PC-9 (cell line): ENCODE results near the gene RUBCN.

Source experiments
- CTCF ChIP-seq: fragments of 200-600 bp; sonication (generic); conservative IDR thresholded peaks from 2 replicates; pipeline ENCODE4 v1.6.1; 2017; ENCODE audit warnings: mixed run types, antibody characterized with exemption, mild to moderate bottlenecking, moderate library complexity
- EZH2 ChIP-seq: fragments of 200-600 bp; sonication (generic); IDR thresholded peaks from 2 replicates; pipeline ENCODE4 v1.8.0; 2017; ENCODE audit warnings: antibody characterized with exemption, low read depth

DNA sequence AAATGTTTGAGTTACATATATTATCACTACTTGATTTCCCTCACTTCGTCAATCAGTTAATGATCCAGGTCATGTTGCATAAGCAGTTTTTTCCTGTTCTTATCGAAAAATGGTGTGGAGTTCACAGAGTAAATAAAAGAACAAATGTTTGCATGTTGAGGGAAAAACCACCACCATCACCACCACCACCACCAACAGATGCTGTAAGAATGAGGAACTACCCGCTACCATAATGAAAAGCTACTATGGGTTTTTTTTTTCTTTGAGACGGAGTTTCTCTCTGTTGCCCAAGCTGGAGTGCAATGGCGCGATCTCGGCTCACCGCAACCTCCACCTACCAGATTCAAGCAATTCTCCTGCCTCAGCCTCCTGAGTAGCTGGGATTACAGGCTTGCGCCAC lies 27.6 kb downstream of the RUBCN start:
- no peak for TF ChIP-seq EZH2
- TF ChIP-seq CTCF: no peak
